HG02970 (cell line): ENCODE measurements around the gene SNX22.

Experiments used
- ATAC-seq: cut with Tn5 transposase; IDR thresholded peaks from one replicate; pipeline ENCODE4 v1.9.1; 2021; ENCODE audit warnings: mild to moderate bottlenecking, moderate library complexity, moderate number of reproducible peaks; ENCODE audit not compliant: unreplicated experiment, low FRiP score

SNX22 gene

DNA sequence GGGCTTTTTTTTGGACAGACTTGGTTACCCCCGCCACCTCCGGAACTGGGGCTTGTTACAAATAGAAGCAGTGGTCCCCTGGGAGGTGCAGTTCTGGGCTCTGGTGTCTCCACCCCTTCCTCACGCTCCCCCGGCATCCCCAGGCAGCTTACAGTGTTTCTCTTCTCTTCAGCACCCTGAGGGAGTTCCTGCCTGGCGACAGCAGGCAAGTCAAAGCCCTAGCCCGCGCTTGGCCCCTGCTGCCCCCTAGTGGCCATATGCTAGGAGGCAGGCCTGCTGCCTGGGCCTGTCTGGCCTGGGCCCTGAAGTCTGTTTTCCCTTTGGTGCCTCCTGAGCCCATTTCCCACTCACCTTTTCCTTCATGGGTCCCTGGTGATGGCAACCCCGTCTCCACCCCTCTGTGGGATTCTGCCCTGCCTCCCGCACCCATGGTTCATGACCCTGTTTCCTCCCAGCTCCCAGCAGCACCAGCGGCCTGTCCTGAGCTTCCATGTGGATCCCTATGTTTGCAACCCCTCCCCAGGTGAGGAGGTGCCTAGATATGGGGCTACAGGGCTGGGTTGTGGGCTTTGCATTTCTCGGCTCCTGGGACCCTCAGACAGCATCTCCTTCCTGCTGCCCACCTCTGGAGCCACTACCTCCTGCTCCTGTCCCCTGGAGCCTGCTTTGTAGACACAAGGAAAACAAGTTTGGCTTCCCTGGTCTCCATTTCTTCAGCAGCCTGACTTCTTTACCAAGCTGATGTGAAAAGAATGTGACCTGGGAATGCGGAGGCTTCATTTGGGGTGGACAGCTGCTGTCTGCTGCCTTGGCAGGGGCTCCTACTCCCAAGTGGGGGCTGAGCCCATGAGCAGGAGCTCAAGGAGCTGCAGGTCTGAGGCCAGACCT is 2.2 kb downstream of the SNX22 start:
- peak; percentile 45 for ATAC-seq

DNA sequence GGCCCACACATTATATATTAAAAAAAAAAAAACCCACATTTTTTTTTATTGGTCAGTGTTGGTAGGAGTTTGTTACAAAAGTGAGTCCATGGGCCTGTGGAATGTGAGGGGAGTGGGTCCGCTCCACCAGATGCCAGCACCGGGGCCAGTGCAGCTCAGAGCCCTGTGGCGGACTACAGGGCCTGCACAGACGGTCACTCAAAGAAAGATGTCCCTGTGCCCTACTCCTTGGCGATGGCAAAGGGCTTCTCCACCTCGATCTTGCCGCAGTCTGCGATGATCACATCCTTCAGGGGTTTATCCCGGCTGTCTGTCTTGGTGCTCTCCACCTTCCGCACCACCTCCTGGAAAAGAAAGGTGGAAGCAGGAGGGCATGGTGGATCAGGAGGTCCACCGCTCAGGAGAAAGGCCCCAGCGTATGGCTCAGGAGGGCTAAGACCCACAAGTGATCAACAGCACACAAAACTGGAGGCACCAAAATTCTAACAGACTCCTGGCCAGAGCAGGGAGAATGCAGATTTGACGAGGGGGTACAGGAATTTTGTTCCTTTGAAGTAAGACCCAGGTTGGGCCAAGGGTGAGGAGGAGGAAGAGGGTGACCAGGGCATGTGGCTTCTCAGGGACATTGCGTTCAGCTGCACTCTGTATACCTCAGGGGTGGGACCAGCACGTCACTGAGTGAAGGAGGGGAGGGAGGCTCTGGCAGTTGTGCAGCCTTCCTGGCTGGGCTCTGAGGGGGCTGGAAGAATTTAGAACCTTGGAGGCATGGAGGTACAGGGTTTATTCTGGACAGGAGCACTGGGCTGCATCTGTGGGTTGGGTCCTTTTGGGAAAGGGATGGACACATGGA is 4.5 kb downstream of the SNX22 start:
- ATAC-seq = no peak

DNA sequence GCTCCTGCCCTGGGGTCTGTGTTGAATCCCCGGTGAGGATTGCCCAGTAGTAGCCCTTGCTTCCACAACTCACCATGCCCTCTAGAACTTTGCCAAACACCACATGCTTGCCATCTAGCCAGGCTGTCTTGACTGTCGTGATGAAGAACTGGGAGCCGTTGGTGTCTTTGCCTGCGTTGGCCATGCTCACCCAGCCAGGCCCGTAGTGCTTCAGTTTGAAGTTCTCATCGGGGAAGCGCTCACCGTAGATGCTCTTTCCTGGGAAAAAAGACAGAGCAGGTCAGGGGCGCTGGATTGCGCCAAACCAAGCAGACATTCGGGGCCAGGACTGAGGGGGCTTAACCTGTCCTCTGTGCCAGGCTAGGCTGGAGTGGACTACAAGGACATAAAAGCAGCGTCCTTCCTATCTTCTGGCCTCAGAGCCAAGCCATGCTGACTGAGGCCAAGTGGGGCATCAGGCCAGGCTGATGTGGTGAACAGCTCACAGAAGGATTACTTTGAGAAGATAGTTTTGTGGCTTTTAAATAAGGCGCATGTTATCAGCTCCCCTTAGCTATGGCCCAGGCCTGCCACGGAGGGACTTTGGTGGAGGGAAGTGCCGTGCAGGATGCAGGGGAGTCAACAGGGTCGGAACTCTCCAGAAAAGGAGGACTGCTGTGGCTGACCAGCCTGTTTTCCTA is 5.3 kb downstream of the SNX22 start:
- ATAC-seq = no peak

DNA sequence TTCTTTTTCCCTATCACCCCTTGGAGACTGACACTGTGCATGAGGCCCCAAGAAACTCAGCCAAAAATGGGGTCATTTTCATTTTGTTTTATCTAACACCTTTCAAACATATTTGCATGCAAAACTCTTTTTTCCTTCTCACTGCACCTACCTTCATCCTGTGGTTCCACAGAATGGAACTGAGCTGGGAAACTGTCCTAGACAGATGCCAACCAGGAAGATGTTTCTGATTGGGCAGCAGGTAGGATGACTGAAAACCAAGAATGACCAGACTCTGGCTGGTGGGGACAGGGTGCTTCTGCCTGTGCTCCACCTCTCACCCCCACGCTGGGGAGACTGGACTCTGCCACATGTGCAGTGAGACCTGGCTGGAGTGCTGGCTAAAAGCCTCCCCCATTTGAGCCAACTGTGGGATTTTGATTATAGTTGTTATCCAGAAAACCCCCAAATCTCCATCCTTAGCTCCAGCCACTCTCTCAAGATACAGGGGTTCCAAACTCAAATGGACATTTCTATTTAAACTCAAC is 6.1 kb downstream of the SNX22 start:
- no peak for ATAC-seq

DNA sequence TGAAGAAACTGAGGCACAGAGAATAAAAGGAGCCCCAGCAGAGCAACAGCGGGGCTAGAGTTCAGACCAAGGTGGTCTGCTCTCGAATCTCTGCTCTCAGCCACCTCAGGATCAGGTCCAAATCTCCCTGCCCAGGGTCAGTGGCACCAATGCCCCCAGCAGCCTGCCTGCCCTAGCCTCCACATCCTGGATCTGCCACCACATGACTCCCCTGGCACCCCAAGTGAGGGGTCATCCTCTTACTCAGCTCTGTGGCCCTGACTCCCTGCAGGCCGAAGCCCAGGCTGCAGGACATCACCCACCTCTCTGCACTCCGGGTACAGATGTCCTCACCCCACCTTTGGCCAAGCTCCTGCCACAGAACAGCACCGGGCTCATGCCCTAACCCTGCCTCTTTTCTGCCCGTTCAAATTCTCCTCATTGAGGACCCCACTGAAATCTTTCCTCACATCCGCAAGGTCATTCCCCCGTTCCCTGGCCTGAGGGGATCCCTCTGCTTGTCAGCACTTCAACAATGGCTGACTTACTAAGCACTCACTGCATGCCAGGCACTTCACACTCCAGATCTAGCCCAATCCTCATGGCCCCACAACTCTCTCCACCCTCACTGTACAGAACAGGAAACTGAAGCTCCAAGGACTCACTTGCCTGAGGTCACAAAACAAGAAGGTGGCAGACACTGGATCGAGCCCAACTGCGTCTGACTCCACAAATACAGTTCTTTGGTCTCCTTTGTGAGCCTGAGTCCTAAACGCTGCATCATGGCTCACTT is 7.0 kb downstream of the SNX22 start:
- ATAC-seq = no peak

DNA sequence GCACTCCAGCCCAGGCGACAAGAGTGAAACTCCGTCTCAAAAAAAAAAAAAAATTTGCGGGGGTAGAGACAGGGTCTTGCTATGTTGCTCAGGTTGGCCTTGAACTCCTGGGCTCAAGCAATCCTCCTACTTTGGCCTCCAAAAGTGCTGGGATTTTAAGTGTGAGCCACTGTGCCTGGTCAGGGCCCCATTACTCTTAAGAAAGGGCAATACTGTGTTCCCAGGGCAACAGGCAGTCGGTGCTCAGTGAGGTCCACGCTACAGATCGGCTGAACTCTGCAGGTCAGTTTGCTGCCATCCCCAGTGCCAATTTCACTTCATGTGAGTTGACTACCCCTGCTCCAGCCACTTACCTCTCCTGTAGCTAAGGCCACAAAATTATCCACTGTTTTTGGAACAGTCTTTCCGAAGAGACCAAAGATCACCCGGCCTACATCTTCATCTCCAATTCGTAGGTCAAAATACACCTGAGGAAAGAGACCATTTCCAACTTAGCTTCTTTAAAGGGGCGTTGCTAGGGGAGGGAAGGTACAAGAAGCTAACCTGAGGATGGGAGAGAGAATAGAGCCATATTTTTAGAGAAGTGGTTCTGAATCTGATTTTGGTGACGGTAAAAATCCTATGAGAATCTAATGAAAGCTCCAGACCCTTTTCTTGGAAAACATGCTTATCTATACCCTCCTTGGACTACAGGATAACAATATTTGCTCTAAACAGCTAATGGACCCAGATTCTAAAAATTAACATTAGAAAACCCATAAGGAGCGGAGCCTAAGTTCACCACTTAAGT is 10.4 kb downstream of the SNX22 start:
- ATAC-seq = no peak

DNA sequence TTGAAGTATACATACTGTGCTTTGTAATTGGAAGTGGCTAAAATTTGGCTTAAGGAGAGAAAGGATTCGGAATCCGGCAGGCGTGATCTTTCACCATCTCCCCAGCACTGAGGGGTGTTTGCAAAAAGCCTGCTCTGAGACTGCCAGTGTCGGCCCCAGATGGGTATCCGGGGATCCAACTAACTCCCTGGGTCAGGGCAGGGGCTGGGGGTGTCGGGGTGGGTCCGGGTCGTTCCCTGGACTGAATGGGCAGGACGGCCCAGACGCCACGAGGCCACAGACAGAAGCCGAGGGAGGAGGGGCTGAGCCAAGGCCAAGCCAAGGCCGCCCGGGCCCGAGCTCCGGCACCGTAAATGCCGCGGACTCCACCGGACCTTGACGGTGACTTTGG is 10.9 kb downstream of the SNX22 start:
- peak; percentile 20 for ATAC-seq

DNA sequence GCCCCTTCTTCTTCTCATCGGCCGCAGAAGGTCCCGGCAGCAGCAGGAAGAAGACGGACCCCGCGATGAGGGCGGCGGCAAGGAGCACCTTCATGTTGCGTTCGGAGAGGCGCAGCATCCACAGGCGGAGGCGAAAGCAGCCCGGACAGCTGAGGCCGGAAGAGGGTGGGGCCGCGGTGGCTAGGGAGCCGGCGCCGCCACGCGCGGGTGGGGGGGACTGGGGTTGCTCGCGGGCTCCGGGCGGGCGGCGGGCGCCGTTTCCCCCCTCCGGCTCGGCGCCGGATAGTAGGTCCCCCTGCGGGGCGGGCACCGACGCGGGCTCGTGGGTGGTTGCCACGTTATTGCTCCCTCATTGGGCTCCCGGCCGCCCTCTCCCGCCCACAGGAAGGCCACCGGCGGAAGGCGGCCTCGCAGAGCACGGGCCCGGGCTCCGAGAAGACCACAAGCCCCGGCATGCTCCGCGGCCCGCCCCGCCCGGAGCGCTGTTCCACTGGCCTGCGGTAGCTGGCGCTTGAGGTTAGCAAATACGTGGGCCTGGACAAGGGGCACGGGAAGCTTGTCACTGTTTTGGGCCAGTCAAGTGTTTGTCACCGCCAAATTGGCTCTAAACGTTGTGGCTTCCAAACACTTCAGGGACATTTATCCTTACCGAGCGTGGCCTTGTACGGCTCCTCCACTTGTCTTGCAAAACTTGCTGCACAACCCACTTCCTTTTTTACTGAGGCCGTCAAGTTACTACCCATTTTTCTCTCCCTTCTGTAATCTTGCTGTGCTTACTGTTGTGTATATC is 11.5 kb downstream of the SNX22 start, which contains the start of gene PPIB:
Gene PPIB, minus strand, starts transcription at position 154 of the 790 bp plus-strand sequence. Its CDS starts 36 bp downstream, at position 118.
- peak; percentile 94 for ATAC-seq

DNA sequence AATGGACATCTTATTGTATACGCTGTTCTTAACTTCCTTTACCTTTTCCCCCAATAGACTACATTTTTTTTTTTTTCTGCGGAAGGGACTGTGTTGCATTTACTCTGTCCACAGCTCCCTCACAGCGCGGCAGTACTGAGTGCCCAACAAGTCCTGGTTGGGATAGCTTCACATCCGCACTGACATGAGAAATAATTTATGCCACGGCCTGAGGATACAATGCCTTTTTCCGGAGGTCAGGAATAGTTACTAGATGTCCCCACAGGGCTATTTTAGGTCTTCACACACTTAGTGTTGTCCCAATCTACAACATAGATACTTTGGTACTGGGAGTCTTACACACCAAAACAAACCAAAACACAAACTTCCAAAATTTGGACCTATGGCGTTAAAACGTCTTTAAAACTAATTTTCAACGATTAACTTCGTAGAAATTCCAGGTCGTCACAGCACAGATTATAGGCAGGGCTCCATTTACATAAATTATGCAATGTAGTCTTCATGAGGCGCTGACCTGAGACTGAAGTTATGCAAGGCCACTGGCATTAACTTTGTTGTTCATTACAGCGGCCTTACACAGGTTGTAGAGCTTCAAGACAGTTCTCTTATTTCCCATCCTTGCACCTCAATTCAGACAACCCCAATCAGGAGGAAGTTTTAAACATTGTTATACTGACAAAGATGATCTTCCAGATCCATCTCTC is 12.3 kb downstream of the SNX22 start:
- no peak for ATAC-seq

DNA sequence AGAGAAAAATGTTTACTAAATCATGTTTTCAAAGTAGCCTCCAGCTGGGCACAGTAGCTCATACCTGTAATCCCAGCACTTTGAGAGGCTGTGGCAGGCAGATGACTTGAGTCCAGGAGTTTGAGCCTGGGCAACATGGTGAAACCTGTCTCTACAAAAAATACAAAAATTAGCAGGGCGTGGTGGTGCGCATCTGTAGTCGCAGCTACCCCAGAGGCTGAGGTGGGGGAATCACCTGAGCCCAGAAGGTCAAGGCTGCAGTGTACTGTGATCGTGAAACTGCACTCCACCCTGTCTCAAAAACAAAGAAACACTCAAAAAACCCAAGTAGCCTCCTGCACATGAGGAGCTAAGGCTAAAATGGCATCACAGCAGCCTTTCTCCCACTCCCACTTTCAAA is 12.9 kb downstream of the SNX22 start:
- ATAC-seq = no peak

DNA sequence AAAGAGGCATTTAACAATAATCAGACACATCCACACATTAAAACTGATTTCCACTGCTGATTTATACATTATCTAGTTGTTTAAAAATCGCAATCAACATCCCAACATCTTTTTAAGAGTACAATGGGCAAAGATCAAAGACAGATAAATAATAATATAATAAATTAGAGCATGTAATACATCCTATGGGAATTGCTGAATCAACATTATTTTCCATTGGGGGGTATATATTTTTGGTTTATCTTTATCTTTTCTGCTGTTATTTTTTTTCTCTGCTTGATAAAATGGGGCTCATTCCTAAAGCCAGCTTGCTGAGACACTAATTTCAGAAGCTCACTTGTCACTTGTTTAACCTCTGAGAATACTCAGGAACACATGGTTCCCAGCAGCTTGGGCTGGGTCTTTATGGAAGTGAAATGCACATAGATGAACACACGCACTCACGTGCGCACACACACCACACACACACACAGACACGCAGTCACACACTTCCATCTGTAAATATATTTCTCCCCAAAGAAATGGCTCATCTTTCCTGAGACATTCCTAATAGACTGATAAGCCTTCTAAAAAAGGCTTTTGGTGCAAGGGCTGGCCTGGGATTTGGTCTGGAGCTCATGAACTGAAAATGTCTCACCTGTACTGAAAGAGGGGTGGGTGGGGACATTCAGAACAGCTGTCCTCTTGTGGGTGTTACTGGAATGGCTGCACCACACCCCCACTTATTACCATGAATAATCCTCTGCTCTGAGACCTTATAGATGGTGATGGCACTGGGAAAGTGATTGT is 14.8 kb downstream of the SNX22 start:
- ATAC-seq = no peak

DNA sequence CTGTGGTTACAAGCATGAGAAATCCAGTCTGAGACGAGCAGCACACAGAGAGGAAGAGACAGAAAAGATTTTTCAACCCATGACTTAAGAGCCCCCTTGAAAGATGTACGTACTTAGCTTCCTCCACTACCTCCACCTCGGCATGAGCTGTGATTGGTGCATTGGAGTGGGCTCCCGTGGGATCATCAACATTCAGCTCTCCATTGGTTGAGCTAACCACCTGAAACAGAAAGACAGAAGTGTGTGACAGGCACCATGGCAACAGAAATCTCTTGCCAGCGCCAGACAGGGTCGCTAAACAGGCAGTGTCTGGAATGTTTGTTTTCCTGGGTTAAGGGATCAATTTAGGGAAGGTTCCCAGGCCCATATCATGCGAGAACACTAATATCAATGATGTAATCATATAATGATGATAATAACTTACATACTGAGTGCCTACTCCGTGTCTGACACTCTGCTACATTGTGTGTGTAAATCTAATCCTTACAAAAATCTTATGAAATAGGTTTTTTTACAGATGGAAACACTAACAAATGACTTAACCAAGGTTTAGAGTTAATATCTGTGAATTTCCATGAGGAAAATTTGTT is 28.8 kb downstream of the SNX22 start:
- ATAC-seq = peak; percentile 64

DNA sequence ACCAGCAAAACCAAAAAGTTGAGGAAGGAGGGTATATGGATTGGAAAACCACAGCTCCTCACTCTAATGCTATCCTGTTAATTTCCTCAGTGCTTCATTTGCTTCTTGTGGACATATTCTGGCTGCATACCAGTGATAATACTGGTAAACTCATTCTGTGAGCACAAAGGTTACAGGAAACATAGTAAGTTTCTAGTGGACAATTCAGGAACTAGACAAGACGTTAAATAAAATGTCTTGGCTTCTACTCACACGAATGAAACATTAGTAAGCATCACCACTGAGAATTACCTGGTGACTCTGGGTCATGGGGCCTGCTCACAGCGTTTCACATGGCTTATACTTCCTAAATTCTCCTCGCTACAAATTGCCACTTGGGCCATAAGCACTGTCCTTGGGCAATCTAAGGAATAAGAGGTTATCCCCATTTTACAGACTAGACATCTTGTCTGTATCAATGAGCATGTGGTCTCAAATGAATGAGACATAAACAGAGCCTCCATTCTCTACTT is 31.4 kb downstream of the SNX22 start:
- no peak for ATAC-seq

DNA sequence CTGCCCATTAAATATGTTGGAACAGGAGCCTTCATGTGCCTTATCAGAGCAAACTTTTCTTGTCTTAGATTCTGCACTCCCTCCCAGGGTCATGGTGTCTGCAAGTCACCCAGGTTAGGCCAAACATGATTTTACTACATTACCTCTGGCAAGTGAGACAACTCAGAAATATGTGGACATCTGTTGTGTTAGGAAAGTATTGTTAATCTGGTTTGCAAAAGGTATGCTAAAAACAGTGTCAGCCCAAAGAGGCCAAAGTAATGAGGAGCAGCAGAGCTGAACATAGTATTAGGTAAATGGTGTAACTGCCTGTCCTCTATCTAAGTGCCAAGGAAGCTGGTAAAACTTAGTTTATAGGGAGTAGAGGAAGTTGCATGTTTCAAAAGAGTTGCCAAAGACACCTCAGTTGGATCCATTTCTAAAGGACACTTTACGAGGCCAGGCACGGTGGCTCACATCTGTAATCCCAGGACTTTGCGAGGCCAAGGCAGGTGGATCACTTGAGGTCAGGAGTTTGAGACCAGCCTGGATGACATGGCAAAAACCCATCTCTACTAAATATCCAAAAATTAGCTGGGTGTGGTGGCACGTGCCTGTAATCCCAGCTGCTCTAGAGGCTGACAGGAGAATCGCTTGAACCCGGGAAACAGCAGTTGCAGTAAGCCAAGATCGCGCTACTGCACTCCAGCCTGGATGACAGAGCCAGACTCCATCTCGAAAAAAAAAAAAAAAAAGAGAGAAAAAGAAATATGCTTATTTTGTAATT is 33.8 kb downstream of the SNX22 start:
- no peak for ATAC-seq

DNA sequence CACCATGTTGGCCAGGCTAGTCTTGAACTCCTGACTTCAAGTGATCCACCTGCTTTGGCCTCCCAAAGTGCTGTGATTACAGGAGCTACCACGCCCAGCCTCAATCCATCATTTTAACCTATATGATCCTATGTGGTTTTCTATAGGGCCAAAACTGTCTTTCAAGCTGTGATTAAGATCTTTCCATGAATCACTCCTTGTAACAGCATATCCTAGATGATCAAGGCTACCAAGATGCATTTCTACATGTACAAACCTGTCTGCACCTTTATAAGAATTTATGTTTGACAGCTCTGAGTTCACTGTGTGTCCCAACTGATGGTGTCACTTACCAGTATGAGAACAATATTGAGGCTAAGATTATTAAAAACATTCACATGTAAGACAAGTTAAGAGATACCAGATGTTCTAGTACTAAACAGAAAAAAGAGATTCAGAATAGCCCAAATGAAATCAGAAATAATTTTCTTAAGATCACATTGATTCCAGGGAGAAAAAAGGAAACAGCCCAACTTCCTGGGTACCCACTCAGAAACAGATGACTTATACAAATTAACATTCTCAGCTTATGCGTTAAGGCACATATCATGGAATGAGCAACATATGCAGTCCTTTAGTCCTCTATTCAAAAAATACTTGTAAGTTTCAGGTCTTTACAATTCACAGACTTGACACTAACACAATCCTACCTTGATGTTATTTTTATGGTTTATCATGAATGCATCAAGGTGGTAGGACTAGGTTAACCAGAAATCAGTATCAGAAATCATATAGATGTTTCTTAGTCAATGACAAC is 36.1 kb downstream of the SNX22 start:
- no peak for ATAC-seq
